GM04503 (cell line): Measurements from ENCODE around the gene AHI1.
A peak's percentile ranks its signal among the peaks of the same experiment; 100 is the strongest.

ENCODE experiments used
- DNase-seq: peaks from one replicate; pipeline ENCODE4 v3.0.0-alpha.2; 2012; ENCODE audit warnings: low read depth

The AHI1 gene

DNA sequence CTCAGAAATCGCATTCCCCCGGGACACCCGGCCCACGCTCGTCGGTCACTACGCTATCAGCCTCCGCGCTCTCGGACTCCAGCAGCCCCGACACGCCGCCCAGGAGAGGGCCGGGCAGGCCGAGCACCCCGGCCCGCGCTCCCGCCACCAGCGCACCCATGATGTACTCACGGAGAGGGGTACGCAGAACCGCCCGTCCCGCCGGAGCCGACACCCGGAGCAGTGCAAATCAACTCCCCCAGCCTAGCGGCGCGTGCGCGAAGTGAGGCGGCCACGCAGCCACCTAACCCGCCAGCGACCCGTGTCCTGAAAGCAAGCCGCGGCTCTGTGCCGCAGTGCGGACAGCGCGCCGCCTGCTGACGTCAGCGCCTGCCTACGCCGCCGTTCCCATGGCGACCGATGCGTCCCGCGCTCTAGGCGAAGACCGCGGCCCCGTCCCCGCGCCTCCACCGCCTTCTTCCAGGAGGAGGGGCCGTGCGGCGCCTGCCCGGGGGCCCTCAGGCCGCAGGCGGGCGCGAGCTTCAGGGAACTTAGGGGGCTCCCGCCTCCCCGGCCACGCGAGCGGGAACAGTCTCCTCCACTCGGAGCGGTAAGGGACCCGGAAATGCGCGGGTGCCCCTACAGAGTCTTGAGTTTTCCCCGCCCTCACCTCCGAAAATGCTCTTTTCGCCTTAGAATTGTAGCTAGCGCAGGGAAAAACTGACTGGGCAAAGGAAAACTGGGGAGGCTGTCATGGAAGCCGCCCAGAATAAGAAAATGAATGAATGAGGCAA is at the start of gene AHI1:
TSS of gene AHI1 (minus strand) at position 329 of the 773 bp plus-strand sequence. CDS start 5,503 bp downstream, outside the sequence.
- peak; percentile 60 for DNase-seq

GRCh38 chr6:135546680-135547418 is 49.3 kb upstream of the AHI1 start:
- DNase-seq = no peak

- DNase-seq = no peak
Observed at GRCh38 chr6:135546206-135546605, 48.7 kb upstream of the AHI1 start.

- DNase-seq = no peak
Observed at GRCh38 chr6:135540207-135540840, 42.8 kb upstream of the AHI1 start.

DNA sequence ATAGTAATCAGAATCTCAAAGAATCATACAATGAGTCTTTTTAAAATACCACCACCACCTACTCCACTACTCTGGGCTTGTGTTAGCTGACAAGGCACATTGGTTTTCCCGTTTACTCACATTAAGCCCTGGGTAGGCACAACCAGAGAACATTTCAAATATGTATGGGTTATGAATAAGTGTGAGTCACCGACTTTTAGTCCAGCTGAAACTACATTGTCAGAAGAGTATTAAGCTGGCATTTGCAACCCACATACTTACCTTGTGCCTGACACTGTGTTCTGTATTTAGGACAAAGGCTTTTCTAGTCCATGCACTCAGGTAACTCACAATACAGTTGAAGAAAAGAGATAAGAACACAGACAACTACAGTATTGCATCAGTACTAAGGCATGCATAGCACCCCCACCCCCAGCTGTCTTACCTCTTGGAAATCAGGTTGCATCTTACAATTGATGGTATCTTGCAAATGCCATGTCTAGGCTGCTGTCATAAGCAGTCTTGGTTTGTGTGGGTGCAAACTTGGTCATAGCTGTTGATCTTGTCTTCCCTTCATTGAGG is 40.3 kb upstream of the AHI1 start:
- peak; percentile 27 for DNase-seq

GRCh38 chr6:135535989-135536414 is 38.5 kb upstream of the AHI1 start:
- DNase-seq = peak; percentile 58

GRCh38 chr6:135534773-135535380 is 37.3 kb upstream of the AHI1 start:
- DNase-seq = no peak

DNA sequence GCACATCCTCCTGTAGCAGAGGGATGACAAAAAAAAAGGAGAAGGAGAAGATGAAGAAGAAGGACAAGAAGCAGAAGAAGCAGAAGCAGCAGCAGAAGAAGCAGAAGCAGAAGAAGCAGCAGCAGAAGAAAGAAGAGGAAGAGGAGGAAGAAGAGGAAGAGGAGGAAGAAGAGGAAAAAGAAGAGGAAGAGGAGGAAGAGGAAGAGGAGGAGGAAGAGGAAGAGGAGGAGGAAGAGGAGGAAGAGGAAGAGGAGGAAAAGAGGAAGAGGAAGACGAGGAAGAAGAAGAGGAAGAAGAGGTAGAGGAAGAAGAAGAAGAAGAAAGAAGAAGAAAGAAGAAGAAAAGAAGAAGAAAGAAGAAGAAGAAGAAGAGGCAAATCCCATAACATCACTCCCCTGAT is 35.0 kb upstream of the AHI1 start:
- DNase-seq = no peak

GRCh38 chr6:135531954-135532490 is 34.5 kb upstream of the AHI1 start:
- no peak for DNase-seq

DNA sequence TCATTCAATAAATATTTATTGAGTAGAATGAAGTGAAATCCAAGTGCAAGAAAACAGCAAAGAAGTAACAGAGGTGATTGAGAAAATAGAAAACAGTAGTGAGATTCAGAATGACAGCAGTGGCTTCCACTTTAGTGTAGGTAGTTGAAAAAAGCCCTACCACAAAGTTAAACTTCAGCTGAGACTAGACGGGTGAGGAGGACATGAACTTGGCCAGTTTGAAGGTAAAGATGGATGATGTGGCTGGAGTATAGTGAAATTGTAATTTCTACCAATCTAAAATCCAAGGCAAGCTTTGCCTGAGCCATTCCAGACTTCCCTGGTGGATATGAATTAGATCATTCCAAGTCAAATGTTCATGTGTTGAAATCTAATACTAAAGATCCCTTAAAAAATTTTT is 32.6 kb upstream of the AHI1 start:
- no peak for DNase-seq

DNA sequence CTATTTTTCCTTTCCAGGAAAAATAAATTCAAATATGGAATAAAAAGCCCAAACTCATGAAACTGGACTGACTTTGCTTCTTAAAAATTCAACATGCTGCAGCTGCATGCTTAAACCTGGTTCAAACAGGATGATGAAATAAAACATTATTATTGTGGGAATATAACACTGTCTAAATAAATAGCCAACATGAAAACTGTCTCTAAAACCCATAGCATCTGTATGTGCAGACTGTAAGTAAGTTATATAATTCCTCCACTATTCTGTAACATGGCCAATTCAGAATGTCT is 30.4 kb upstream of the AHI1 start:
- DNase-seq = no peak

GRCh38 chr6:135527116-135527959 is 29.8 kb upstream of the AHI1 start:
- DNase-seq = no peak

DNA sequence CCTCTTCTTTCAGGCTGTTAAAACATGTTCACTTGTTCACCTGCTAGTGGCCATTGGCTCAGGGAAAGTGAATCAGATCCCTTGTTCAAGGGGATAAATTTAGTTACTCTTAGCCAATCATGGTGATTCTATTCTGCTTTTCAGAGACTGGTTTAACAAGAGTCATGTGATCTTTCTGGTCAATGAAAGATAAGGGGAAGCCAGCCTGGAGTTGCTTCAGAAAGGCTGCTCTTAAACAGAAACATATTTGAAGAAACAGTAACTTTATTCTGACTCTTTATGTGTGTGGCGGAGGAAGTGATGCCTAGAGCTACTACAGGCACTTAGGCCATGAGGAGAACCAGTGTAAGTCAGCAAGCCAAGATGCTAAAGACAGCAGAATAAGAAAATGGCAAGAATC is 28.1 kb upstream of the AHI1 start:
- no peak for DNase-seq

GRCh38 chr6:135522965-135523692 is 25.6 kb upstream of the AHI1 start:
- DNase-seq = no peak

GRCh38 chr6:135521431-135521830 is 23.9 kb upstream of the AHI1 start:
- DNase-seq = no peak

GRCh38 chr6:135520781-135521180 is 23.2 kb upstream of the AHI1 start:
- no peak for DNase-seq

DNA sequence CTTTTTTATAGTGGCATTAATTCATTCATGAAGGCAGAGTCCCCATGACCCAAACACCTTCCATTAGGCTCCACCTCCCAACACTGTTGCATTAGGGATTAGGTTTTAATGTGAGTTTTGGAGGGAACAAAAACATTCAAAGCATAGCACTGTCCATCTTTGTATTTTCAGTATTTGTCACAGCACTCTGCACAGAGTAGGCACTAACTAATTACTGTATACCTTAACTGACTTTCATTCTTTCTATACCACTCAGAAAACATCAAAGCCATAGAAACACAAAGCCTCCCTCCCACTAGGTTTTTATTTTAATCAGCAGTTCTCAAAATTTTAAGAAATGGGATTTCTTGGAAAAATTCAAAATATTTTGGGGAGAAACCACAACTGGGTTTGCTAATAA is 21.8 kb upstream of the AHI1 start:
- DNase-seq = no peak

- DNase-seq = no peak
Observed at GRCh38 chr6:135517527-135517926, 20.0 kb upstream of the AHI1 start.

- DNase-seq = no peak
Observed at GRCh38 chr6:135514706-135515105, 17.2 kb upstream of the AHI1 start.

DNA sequence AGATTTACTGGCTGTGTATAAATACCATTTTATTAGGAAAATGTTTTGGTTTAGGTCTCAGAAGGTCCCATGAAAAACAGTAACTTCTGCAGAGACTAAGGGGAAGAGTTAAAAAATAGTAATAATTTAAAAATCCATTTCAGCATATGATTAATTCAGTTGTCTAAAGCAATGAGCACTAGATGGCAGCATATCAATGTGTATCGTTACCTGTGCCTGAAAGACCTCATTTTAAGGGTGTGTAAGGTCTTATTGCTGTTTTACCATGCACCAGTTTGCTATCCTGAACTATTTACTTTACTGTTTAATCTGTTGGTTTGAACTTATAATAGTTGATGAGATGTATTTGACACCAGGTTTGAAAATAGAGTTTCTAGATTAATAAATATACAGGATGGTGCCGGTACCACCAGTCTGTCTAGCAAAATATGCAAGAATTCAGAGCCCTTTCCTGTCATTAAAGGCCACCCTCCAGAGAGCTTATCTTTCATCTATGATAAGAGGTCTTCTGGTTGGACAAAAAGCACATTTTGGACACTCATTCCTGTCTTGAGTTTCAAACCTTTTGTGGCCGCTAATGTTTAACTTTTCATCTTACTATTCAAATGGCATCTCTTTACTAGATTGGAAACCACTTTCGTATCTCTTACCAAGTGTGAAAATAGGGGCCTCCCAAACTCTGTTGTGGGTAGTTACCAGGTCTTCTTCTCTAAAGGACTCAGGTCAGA is 8.9 kb upstream of the AHI1 start:
- DNase-seq = no peak
